MCF 10A (cell line): ENCODE data around the gene SPRY1. TPM values are rescaled to one million over a fixed set of nuclear protein-coding genes. Genes with fewer than 3 reads are reported as not detected.

Source experiments
- BruUV-seq: library from RNA; stranded (reverse); fragments of 400-500 nt; replicated peaks from 2 replicates; lab custom pipeline; 2021; lab: Mats Ljungman, UMichigan
- CTCF ChIA-PET: fragments of 300-600 bp; sonication (Branson Sonifier 250); formaldehyde crosslinking; extraction: SDS; loops from one replicate; lab custom pipeline; 2021; ENCODE audit warnings: antibody characterized with exemption, inconsistent platforms; lab: Yijun Ruan, JAX
- POLR2A ChIA-PET: fragments of 300-600, 350-650 bp; sonication (Branson Sonifier 250); formaldehyde crosslinking; extraction: SDS; loops from one replicate; lab custom pipeline; 2020; ENCODE audit warnings: antibody characterized with exemption, inconsistent platforms; lab: Yijun Ruan, JAX
- DNase-seq: peaks from one replicate; pipeline ENCODE4 v3.0.0-alpha.2; 2018; ENCODE audit not compliant: unreplicated experiment
- H3K27ac Mint-ChIP-seq: one replicate; pipeline ENCODE4 v1.8.0; 2022; ENCODE audit warnings: mild to moderate bottlenecking, low read depth, mixed read lengths; ENCODE audit not compliant: unreplicated experiment
- H3K27me3 Mint-ChIP-seq: one replicate; pipeline ENCODE4 v1.8.0; 2022; ENCODE audit warnings: mixed read lengths; ENCODE audit not compliant: insufficient read depth, unreplicated experiment
- H3K36me3 Mint-ChIP-seq: one replicate; pipeline ENCODE4 v1.8.0; 2022; ENCODE audit warnings: mild to moderate bottlenecking, moderate library complexity, mixed read lengths; ENCODE audit not compliant: insufficient read depth, unreplicated experiment
- H3K4me1 Mint-ChIP-seq: one replicate; pipeline ENCODE4 v1.8.0; 2022; ENCODE audit warnings: mixed read lengths; ENCODE audit not compliant: insufficient read depth, unreplicated experiment
- H3K4me3 Mint-ChIP-seq: one replicate; pipeline ENCODE4 v1.8.0; 2022; ENCODE audit warnings: mild to moderate bottlenecking, moderate library complexity, mixed read lengths; ENCODE audit not compliant: unreplicated experiment
- H3K9me3 Mint-ChIP-seq: one replicate; pipeline ENCODE4 v1.8.0; 2022; ENCODE audit warnings: mixed read lengths; ENCODE audit not compliant: unreplicated experiment
- intact Hi-C: fragments of 100-400 bp; cut with micrococcal nuclease; formaldehyde crosslinking; loops from 2 replicates; pipeline ENCODE4 v1.14.1; 2022
- total RNA-seq: library from RNA; stranded (reverse); gene quantifications from 2 replicates; pipeline ENCODE4 v1.2.3, GENCODE V29; 2022
- TF ChIP-seq, protein P1 (sequence below): fragments of 200-600 bp; IDR thresholded peaks from one replicate; pipeline ENCODE4 v1.8.0; 2022; ENCODE audit warnings: antibody characterized with exemption, mild to moderate bottlenecking; ENCODE audit not compliant: unreplicated experiment

The SPRY1 gene
- total RNA-seq, 1 experiment from 2014 or later = 5.6 TPM

DNA sequence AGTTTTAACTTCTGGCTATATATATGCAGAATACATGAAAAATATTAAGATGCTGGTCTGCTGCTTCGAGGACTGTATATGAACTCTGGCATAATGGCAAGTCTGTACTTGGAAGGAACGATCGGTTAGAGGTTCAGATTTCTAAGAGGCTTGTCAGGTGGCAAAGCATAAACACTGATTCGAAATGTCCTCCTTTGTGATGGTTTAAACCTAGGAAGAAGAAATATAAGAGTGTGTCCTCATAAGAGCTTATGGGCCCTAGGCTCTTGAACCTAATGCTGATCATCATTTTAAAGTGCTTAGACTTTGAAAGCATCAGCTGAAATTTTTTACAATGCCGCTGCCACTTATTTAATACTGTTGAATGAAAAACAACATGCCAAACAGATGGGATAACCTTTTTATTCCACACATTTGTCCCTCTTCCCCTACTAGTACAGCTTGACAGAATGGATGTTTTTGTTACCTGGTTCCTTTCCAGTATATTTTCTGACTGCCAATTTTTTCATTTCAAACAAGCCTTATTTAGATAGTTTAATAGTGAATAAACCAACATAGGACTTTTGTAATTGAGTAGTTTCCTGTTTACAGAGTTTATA is 8.8 kb downstream of the SPRY1 start:
- BruUV-seq = no TSS peak
- Mint-ChIP-seq H3K4me3 (no peak overlapping the region), H3K36me3 (peaks cover 22% of the 10 kb centered on the region), H3K27ac (no peak overlapping the region), H3K4me1 (peaks cover 5% of the 10 kb centered on the region), H3K27me3 (no peaks in the 10 kb centered on the region), H3K9me3 (no peaks in the 10 kb centered on the region)
- CTCF ChIA-PET = interaction anchor here (0.8 to 5.5 kb wide), 4 partner anchors 13 to 256 kb away, joined by 3 to 23 read pairs (median 3); no protein-coding TSS in a partner anchor
- POLR2A ChIA-PET = interaction anchor here (1.2 to 1.6 kb wide), 2 partner anchors 9 to 32 kb away, joined by 4 to 6 read pairs; partner anchors contain the start of gene SPRY1
- TF ChIP-seq, protein P1, sequence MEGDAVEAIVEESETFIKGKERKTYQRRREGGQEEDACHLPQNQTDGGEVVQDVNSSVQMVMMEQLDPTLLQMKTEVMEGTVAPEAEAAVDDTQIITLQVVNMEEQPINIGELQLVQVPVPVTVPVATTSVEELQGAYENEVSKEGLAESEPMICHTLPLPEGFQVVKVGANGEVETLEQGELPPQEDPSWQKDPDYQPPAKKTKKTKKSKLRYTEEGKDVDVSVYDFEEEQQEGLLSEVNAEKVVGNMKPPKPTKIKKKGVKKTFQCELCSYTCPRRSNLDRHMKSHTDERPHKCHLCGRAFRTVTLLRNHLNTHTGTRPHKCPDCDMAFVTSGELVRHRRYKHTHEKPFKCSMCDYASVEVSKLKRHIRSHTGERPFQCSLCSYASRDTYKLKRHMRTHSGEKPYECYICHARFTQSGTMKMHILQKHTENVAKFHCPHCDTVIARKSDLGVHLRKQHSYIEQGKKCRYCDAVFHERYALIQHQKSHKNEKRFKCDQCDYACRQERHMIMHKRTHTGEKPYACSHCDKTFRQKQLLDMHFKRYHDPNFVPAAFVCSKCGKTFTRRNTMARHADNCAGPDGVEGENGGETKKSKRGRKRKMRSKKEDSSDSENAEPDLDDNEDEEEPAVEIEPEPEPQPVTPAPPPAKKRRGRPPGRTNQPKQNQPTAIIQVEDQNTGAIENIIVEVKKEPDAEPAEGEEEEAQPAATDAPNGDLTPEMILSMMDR = no peak
- intact Hi-C loops = no loop called here
- no peak for DNase-seq

DNA sequence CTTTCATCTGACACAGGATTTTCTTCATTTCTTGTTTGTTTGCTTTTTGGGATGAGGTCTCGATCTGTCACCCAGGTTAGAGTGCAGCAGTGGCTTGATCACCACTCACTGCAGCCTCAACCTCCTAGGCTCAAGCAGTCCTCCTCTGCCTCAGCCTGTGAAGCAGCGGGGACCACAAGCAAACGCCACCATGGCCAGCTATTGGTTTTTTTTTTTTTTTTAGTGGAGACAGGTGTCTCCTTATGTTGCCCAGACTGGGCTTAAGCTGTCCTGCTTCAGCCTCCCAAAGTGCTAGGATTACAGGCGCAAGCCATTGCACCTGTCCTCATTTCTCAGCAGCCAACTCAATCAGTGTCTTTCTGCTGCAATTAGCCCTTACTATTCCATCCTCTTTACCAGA is 10.3 kb downstream of the SPRY1 start:
- Mint-ChIP-seq H3K27ac (no peak overlapping the region), H3K4me1 (no peaks in the 10 kb centered on the region), H3K36me3 (peaks cover 20% of the 10 kb centered on the region), H3K9me3 (no peaks in the 10 kb centered on the region), H3K4me3 (no peak overlapping the region), H3K27me3 (no peaks in the 10 kb centered on the region)
- TF ChIP-seq, protein P1 = no peak
- intact Hi-C loops = no loop called here
- ChIA-PET CTCF (interaction anchor here (0.6 to 5.5 kb wide), 8 partner anchors 148 to 366 kb away, joined by 3 to 23 read pairs (median 3); no protein-coding TSS in a partner anchor), POLR2A (no interaction called here)
- no peak for DNase-seq
- no TSS peak for BruUV-seq

GRCh38 chr4:123408471-123409084 is 12.0 kb downstream of the SPRY1 start:
- DNase-seq = no peak
- intact Hi-C loops = no loop called here
- no peaks in the 10 kb centered on the region for H3K9me3 Mint-ChIP-seq
- no peak overlapping the region for H3K4me3 Mint-ChIP-seq
- ChIA-PET CTCF (interaction anchor here (0.7 to 1.6 kb wide), 5 partner anchors 8 to 253 kb away, joined by 3 to 7 read pairs (median 5); no protein-coding TSS in a partner anchor), POLR2A (interaction anchor here (2.3 kb wide), 1 partner anchor 8 kb away, joined by 5 read pairs; no protein-coding TSS in a partner anchor)
- peaks cover 5% of the 10 kb centered on the region for H3K36me3 Mint-ChIP-seq
- BruUV-seq = no TSS peak
- no peak overlapping the region for H3K27ac Mint-ChIP-seq
- peaks cover 6% of the 10 kb centered on the region for H3K4me1 Mint-ChIP-seq
- H3K27me3 Mint-ChIP-seq = no peaks in the 10 kb centered on the region
- TF ChIP-seq, protein P1 = no peak

DNA sequence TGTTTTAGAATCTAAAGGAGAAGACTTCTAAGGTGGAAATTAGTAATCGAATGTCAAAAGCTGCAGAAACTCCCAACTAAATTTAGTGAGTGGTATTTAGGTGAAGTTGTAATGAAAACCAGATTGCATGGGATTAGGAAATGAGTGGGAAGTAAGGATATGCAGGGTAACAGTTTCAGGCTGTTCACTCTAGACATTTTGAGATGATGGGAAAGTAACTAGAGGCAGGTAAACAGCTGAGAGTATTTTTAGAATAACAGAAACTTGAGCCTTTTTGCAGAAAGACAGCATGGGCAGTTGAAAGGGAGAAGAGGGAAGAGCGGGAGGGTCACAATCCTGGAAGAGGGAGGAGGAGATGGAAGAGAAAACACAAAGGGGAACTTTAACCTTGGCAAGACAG is 12.7 kb downstream of the SPRY1 start:
- no peak for DNase-seq
- no peaks in the 10 kb centered on the region for H3K36me3 Mint-ChIP-seq
- no peak overlapping the region for H3K4me3 Mint-ChIP-seq
- H3K9me3 Mint-ChIP-seq = no peaks in the 10 kb centered on the region
- BruUV-seq = no TSS peak
- TF ChIP-seq, protein P1 = no peak
- ChIA-PET CTCF (interaction anchor here (0.7 to 1.6 kb wide), 6 partner anchors 9 to 252 kb away, joined by 3 to 7 read pairs (median 4); no protein-coding TSS in a partner anchor), POLR2A (interaction anchor here (0.6 to 2.3 kb wide), 2 partner anchors 9 to 139 kb away, joined by 3 to 5 read pairs; no protein-coding TSS in a partner anchor)
- H3K4me1 Mint-ChIP-seq = peaks cover 6% of the 10 kb centered on the region
- no peaks in the 10 kb centered on the region for H3K27me3 Mint-ChIP-seq
- no peak overlapping the region for H3K27ac Mint-ChIP-seq
- intact Hi-C loops = no loop called here
